Smooth muscle cell (in vitro differentiated cells): ENCODE data around the gene BMAL2. TPM values are rescaled to one million over a fixed set of nuclear protein-coding genes. Genes with fewer than 3 reads are reported as not detected.

ENCODE experiments used
- DNase-seq: peaks from one replicate; lab custom pipeline; 2025; ENCODE audit not compliant: unreplicated experiment; lab: John Stamatoyannopoulos, UW
- H2AFZ ChIP-seq: fragments of 200-600 bp; sonication (generic); 2 replicates; pipeline ENCODE4 v1.6.0; 2016; ENCODE audit warnings: antibody characterized with exemption, low read depth, mild to moderate bottlenecking
- H3F3A ChIP-seq: fragments of 200-600 bp; sonication (generic); 2 replicates; pipeline ENCODE4 v1.6.0; 2017; ENCODE audit warnings: antibody characterized with exemption, low read depth
- H3K27ac ChIP-seq: fragments of 200-600 bp; sonication (generic); 2 replicates; pipeline ENCODE4 v1.5.1; 2016; ENCODE audit warnings: low read depth, mild to moderate bottlenecking
- H3K27me3 ChIP-seq: fragments of 200-600 bp; sonication (generic); 2 replicates; pipeline ENCODE4 v1.6.1; 2016; ENCODE audit warnings: low read depth, mild to moderate bottlenecking
- H3K36me3 ChIP-seq: fragments of 200-600 bp; sonication (generic); 2 replicates; pipeline ENCODE4 v1.5.1; 2016; ENCODE audit warnings: low read depth
- H3K4me1 ChIP-seq: fragments of 200-600 bp; sonication (generic); 2 replicates; pipeline ENCODE4 v1.5.1; 2016; ENCODE audit warnings: low read depth
- H3K4me2 ChIP-seq: fragments of 200-600 bp; sonication (generic); 2 replicates; pipeline ENCODE4 v1.6.0; 2016; ENCODE audit warnings: mild to moderate bottlenecking
- H3K4me3 ChIP-seq: fragments of 200-600 bp; sonication (generic); 2 replicates; pipeline ENCODE4 v1.5.1; 2016; ENCODE audit warnings: mild to moderate bottlenecking
- H3K79me2 ChIP-seq: fragments of 200-600 bp; sonication (generic); 2 replicates; pipeline ENCODE4 v1.6.0; 2016; ENCODE audit warnings: low read depth, mild to moderate bottlenecking
- H3K9ac ChIP-seq: fragments of 200-600 bp; sonication (generic); 2 replicates; pipeline ENCODE4 v1.6.0; 2016; ENCODE audit warnings: low read depth
- H3K9me3 ChIP-seq: fragments of 200-600 bp; sonication (generic); replicated peaks from 2 replicates; pipeline ENCODE4 v1.5.1; 2016; ENCODE audit warnings: low read depth
- H4K20me1 ChIP-seq: fragments of 200-600 bp; sonication (generic); 2 replicates; pipeline ENCODE4 v1.6.0; 2016; ENCODE audit warnings: low read depth
- WGBS: methylation state at CpG from one replicate; pipeline ENCODE4 v1.1.7; 2016; ENCODE audit warnings: low lambda C conversion rate; 5-methylcytosine and 5-hydroxymethylcytosine counted together
- polyA plus RNA-seq: library from polyadenylated mRNA; unstranded; fragments of >200 nt; fragmentation: Nextera tagmentation; extraction: Ambion mirVana; gene quantifications from 2 replicates; pipeline ENCODE4 v1.2.1, GENCODE V29; 2016
- total RNA-seq: library from RNA; depleted of rRNA; stranded (reverse); fragments of >200 nt; gene quantifications from 2 replicates; pipeline ENCODE4 v1.2.3, GENCODE V29; 2014
- TF ChIP-seq, protein P1 (sequence below): fragments of 200-600 bp; sonication (generic); IDR thresholded peaks from 2 replicates; pipeline ENCODE4 v1.5.1; 2017; ENCODE audit warnings: borderline replicate concordance, mild to moderate bottlenecking, antibody characterized with exemption; ENCODE audit not compliant: insufficient read depth, poor library complexity, severe bottlenecking

The BMAL2 gene
- total and polyA plus RNA-seq, 2 experiments from 2014 or later = 6.2 to 13.6 TPM

DNA sequence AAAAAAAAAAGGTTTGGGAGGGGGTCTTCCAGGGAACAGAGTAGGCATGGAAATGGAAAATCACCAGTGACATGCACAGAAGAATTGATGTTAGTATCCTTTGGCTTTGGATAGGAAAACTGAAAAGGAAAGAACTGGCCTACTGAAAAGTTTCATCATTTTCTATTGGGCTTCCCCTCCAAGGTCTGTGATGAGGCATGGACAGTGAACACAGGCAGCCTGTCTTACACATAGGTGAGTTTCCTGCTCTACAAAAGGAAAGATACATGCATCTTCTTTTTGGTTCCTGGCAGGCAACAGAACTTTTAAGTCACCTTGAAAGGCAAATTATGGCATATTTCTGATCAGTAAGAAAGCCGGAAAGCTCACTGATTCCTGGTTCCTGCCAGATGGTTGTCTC is 5.8 kb downstream of the BMAL2 start:
- H3F3A ChIP-seq = no peaks in the 10 kb centered on the region
- H3K4me3 ChIP-seq = no peak overlapping the region
- DNase-seq = no peak
- no peak overlapping the region for H3K4me2 ChIP-seq
- no peaks in the 10 kb centered on the region for H3K36me3 ChIP-seq
- peaks cover 11% of the 10 kb centered on the region for H3K27me3 ChIP-seq
- H3K27ac ChIP-seq = no peak overlapping the region
- peaks cover 10% of the 10 kb centered on the region for H3K4me1 ChIP-seq
- no peak overlapping the region for H3K9ac ChIP-seq
- peaks cover 12% of the 10 kb centered on the region for H3K79me2 ChIP-seq
- TF ChIP-seq, protein P1, sequence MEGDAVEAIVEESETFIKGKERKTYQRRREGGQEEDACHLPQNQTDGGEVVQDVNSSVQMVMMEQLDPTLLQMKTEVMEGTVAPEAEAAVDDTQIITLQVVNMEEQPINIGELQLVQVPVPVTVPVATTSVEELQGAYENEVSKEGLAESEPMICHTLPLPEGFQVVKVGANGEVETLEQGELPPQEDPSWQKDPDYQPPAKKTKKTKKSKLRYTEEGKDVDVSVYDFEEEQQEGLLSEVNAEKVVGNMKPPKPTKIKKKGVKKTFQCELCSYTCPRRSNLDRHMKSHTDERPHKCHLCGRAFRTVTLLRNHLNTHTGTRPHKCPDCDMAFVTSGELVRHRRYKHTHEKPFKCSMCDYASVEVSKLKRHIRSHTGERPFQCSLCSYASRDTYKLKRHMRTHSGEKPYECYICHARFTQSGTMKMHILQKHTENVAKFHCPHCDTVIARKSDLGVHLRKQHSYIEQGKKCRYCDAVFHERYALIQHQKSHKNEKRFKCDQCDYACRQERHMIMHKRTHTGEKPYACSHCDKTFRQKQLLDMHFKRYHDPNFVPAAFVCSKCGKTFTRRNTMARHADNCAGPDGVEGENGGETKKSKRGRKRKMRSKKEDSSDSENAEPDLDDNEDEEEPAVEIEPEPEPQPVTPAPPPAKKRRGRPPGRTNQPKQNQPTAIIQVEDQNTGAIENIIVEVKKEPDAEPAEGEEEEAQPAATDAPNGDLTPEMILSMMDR = no peak
- H2AFZ ChIP-seq = no peak overlapping the region
- 100% methylated on average over 1 of the region's 1 CpG for WGBS
- H4K20me1 ChIP-seq = no peaks in the 10 kb centered on the region
- H3K9me3 ChIP-seq = no peaks in the 10 kb centered on the region

DNA sequence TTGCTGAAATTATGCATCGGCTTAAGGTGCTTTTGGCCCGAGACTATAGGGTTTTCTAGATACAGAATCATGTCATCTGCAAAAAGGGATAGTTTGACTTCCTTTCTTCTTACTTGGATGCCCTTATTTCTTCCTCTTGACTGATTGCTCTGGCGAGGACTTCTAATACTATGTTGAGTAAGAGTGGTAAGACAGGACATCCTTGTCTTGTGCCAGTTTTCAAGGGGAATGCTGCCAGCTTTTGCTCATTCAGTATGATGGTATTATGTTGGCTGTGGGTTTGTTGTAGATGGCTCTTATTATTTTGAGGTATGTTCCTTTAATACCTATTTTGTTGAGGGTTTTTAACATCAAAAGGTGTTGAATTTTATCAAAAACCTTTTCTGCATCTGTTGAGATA is 8.3 kb downstream of the BMAL2 start:
- Histone ChIP-seq H3K9ac (no peak overlapping the region), H3K4me1 (peaks cover 17% of the 10 kb centered on the region), H3K36me3 (no peaks in the 10 kb centered on the region), H3K9me3 (no peaks in the 10 kb centered on the region), H3K27ac (no peak overlapping the region), H3K79me2 (peaks cover 12% of the 10 kb centered on the region), H3K4me2 (no peak overlapping the region), H3F3A (peaks cover 5% of the 10 kb centered on the region), H4K20me1 (no peaks in the 10 kb centered on the region), H3K4me3 (no peak overlapping the region), H2AFZ (no peak overlapping the region), H3K27me3 (no peaks in the 10 kb centered on the region)
- no peak for DNase-seq
- TF ChIP-seq, protein P1 = no peak
- 96% methylated on average over 3 of the region's 3 CpGs for WGBS

DNA sequence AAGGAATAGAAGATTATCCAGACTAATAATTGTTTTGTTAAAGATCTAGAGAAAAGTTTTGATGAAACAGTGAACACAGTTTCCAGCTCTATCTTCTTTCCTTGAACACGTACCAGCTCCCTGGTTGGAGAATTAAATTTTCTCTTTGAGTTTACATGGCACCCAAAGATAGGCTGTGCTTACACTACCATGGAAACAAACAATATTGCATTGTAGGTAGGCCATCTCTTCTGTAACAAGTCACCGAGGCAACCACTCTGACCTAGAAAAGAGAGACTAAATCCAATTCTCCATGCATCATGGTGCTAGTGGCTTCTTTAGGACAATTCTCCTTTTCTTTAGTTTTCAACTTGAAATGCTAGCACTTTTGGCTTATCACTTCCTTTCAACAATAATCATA is 9.9 kb downstream of the BMAL2 start:
- Histone ChIP-seq H3K4me3 (no peak overlapping the region), H3K27me3 (no peaks in the 10 kb centered on the region), H3K79me2 (peaks cover 12% of the 10 kb centered on the region), H3K36me3 (no peaks in the 10 kb centered on the region), H3K4me1 (peaks cover 17% of the 10 kb centered on the region), H3F3A (peaks cover 5% of the 10 kb centered on the region), H2AFZ (no peak overlapping the region), H3K27ac (peak overlapping the region; percentile 94), H3K9me3 (no peaks in the 10 kb centered on the region), H3K4me2 (peak overlapping the region; percentile 67), H4K20me1 (no peaks in the 10 kb centered on the region), H3K9ac (peak overlapping the region; percentile 55)
- DNase-seq = no peak
- WGBS = 96% methylated on average over 2 of the region's 2 CpGs
- TF ChIP-seq, protein P1 = no peak

DNA sequence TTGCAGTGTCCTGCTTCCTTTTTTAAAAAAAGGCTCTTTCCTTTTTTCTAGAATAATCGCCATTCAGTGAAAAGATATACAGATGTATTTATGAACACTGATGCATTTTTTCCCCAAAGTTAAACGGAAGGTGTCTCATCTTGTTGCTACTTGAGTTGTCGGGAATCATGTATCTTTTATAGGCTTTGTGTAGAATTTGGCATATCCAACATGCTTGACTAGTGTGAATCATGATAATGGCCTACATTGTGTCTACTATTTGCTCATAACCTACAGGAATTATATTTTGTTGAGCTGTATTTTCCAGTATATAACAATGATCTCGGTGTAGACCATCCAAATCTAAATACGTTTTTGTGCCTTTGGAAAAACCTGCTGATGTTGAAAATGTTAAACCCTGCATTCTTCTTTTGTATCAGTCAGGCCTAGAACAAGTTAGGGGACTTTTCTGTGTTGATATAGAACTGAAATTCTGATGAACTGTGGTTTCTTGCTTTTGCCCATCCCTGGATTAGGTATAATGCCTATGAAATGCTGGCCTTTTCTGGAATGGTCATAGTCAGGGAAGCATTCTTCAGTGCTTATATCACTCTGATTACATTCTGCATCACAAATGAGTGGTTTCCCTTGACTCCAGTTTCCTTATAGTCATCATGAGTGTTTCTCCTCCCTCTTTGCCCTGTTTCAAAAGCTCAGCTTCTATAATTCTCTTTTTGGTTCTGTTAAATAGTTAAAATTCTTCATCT is 10.8 kb downstream of the BMAL2 start:
- Histone ChIP-seq H4K20me1 (no peaks in the 10 kb centered on the region), H3K4me3 (no peak overlapping the region), H3F3A (peaks cover 5% of the 10 kb centered on the region), H3K27ac (peak overlapping the region; percentile 94), H3K27me3 (no peaks in the 10 kb centered on the region), H3K4me1 (peaks cover 17% of the 10 kb centered on the region), H3K36me3 (no peaks in the 10 kb centered on the region), H2AFZ (no peak overlapping the region), H3K79me2 (peaks cover 12% of the 10 kb centered on the region), H3K4me2 (peak overlapping the region; percentile 72), H3K9me3 (no peaks in the 10 kb centered on the region), H3K9ac (peak overlapping the region; percentile 55)
- TF ChIP-seq, protein P1 = no peak
- DNase-seq = no peak
- WGBS = 52% methylated on average over 5 of the region's 5 CpGs
